Caco-2 (cell line): Measurements from ENCODE around the gene DDX42. TPM values are rescaled to one million over a fixed set of nuclear protein-coding genes. Genes with fewer than 3 reads are reported as not detected.
A peak's percentile ranks its signal among the peaks of the same experiment; 100 is the strongest.
"Not testable (repeated sequence)": the region's sequence is repeated elsewhere in the genome, so short reads cannot be mapped to it uniquely, and the experiment has no call there.

Source experiments
- BruUV-seq: library from RNA; stranded (reverse); fragments of 400-500 nt; replicated peaks from 2 replicates; lab custom pipeline; 2021; lab: Mats Ljungman, UMichigan
- CTCF ChIA-PET: fragments of 300-600 bp; sonication (Branson Sonifier 250); formaldehyde crosslinking; loops from one replicate; lab custom pipeline; 2022; ENCODE audit warnings: antibody characterized with exemption; lab: Charles Lee
- POLR2A ChIA-PET: fragments of 300-600 bp; sonication (Branson Sonifier 250); formaldehyde crosslinking; loops from one replicate; lab custom pipeline; 2022; ENCODE audit warnings: antibody characterized with exemption; lab: Charles Lee
- DNase-seq, 2 experiments: peaks; one replicate each; pipeline versions ENCODE4 v3.0.0 to v3.0.0-alpha.2; 2020 to 2022
- H3K27me3 ChIP-seq: replicated peaks from 2 replicates; pipeline ENCODE4 v1.6.0; 2011; ENCODE audit warnings: low read length; ENCODE audit not compliant: control insufficient read depth, insufficient read depth
- H3K36me3 ChIP-seq: 2 replicates; pipeline ENCODE4 v1.5.1; 2011; ENCODE audit warnings: low read length; ENCODE audit not compliant: control insufficient read depth, insufficient read depth
- H3K4me1 ChIP-seq: fragments of 250-450 bp; sonication (Bioruptor Pico); 2 replicates; pipeline ENCODE4 v1.5.1; 2020; ENCODE audit warnings: mild to moderate bottlenecking
- H3K4me3 ChIP-seq: 2 replicates; pipeline ENCODE4 v1.5.1; 2011; ENCODE audit warnings: low read depth, mild to moderate bottlenecking, control low read depth, low read length
- H3K9me3 ChIP-seq: fragments of 250-450 bp; sonication (Bioruptor Pico); 2 replicates; pipeline ENCODE4 v1.5.1; 2020; ENCODE audit warnings: mild to moderate bottlenecking, moderate library complexity
- H3K27ac Mint-ChIP-seq: one replicate; pipeline ENCODE4 v1.8.0; 2022; ENCODE audit warnings: mixed read lengths; ENCODE audit not compliant: unreplicated experiment
- H3K27me3 Mint-ChIP-seq: one replicate; pipeline ENCODE4 v1.8.0; 2022; ENCODE audit warnings: mixed read lengths; ENCODE audit not compliant: insufficient read depth, unreplicated experiment
- H3K36me3 Mint-ChIP-seq: one replicate; pipeline ENCODE4 v1.8.0; 2022; ENCODE audit warnings: mild to moderate bottlenecking, mixed read lengths; ENCODE audit not compliant: insufficient read depth, unreplicated experiment
- H3K4me1 Mint-ChIP-seq: one replicate; pipeline ENCODE4 v1.8.0; 2022; ENCODE audit warnings: low read depth, mixed read lengths; ENCODE audit not compliant: unreplicated experiment
- H3K4me3 Mint-ChIP-seq: one replicate; pipeline ENCODE4 v1.8.0; 2022; ENCODE audit warnings: mild to moderate bottlenecking, moderate library complexity, mixed read lengths; ENCODE audit not compliant: unreplicated experiment
- H3K9me3 Mint-ChIP-seq: one replicate; pipeline ENCODE4 v1.8.0; 2022; ENCODE audit warnings: mixed read lengths; ENCODE audit not compliant: unreplicated experiment
- CTCF ChIP-seq, 2 experiments: fragments of 200-600 bp in 1 of 2; IDR thresholded peaks; 1 replicate in 1 of 2; 2 replicates in 1 of 2; pipeline versions ENCODE4 v1.5.1 to v1.8.0; 2011 to 2022; ENCODE audit warnings: antibody characterized with exemption in 1 of 2, control low read depth in 1 of 2, inconsistent platforms in 1 of 2, low read depth in 1 of 2, low read length in 1 of 2, mild to moderate bottlenecking in 1 of 2, moderate library complexity in 1 of 2; ENCODE audit not compliant: insufficient read depth in 1 of 2, severe bottlenecking in 1 of 2, unreplicated experiment in 1 of 2
- intact Hi-C: fragments of 100-400 bp; cut with micrococcal nuclease; formaldehyde crosslinking; loops from one replicate; pipeline ENCODE4 v1.10.0; 2022; ENCODE audit not compliant: unreplicated experiment
- total RNA-seq: library from RNA; stranded (reverse); gene quantifications from 2 replicates; pipeline ENCODE4 v1.2.3, GENCODE V29; 2022

DDX42 gene
- total RNA-seq, 1 experiment from 2014 or later: 183 TPM

- BruUV-seq, H3K9me3 Mint-ChIP-seq, POLR2A ChIA-PET, H3K36me3 ChIP-seq, H3K27me3 Mint-ChIP-seq, H3K4me3 Mint-ChIP-seq, H3K9me3 ChIP-seq, H3K27ac Mint-ChIP-seq, H3K4me1 ChIP-seq, H3K27me3 ChIP-seq, H3K4me1 Mint-ChIP-seq, H3K4me3 ChIP-seq, intact Hi-C loops: not testable (repeated sequence)
- H3K36me3 Mint-ChIP-seq: peaks cover 26% of the 10 kb centered on the region
- CTCF ChIA-PET: interaction anchor here (0.6 to 1.1 kb wide), 3 partner anchors 10 to 18 kb away, joined by 3 to 11 read pairs (median 3); partner anchors contain the start of gene GH2
- peak in 1 of 2 experiments; percentile 47 for DNase-seq
- peak in 1 of 2 experiments; percentile 23 for TF ChIP-seq CTCF (IDR thresholded peaks at IDR 0.05; ENCODE audit: insufficient read depth in 1 of 2, low read depth in 1 of 2, low read length in 1 of 2, severe bottlenecking in 1 of 2, unreplicated experiment in 1 of 2)
These were observed 92.7 kb downstream of the DDX42 start for GRCh38 chr17:63866625-63867024.

Other genes with a start within 250 kb of the DDX42 start
- gene DCAF7, start 223.7 kb upstream of the DDX42 start, total RNA-seq: 91.2 and 94.5 TPM in 2 replicates
- gene TACO1, start 173.3 kb upstream of the DDX42 start, total RNA-seq: 27.9 and 29.1 TPM in 2 replicates
- gene MAP3K3, start 151.8 kb upstream of the DDX42 start, total RNA-seq: 15.3 and 16.2 TPM in 2 replicates
- gene LIMD2, start 74.0 kb upstream of the DDX42 start, total RNA-seq: 4.1 and 5.1 TPM in 2 replicates
- 23.4 and 24.7 TPM in 2 replicates for gene STRADA, start 32.4 kb upstream of the DDX42 start, total RNA-seq
- gene CCDC47, start 573 bp upstream of the DDX42 start, total RNA-seq: 125 and 129 TPM in 2 replicates
- 197 TPM in 2 replicates for gene PSMC5, start 53.3 kb downstream of the DDX42 start, total RNA-seq
- 75.9 and 76.3 TPM in 2 replicates for gene FTSJ3, start 53.5 kb downstream of the DDX42 start, total RNA-seq
- 134 TPM in 2 replicates for gene SMARCD2, start 68.5 kb downstream of the DDX42 start, total RNA-seq
- not detected in 2 replicates for gene CSH2, start 99.5 kb downstream of the DDX42 start, total RNA-seq
- gene GH2, start 107.8 kb downstream of the DDX42 start, total RNA-seq: not detected in 2 replicates
- not detected in 2 replicates for gene CSH1, start 122.4 kb downstream of the DDX42 start, total RNA-seq
- gene CSHL1, start 137.1 kb downstream of the DDX42 start, total RNA-seq: not detected in 2 replicates
- not detected in 2 replicates for gene GH1, start 144.7 kb downstream of the DDX42 start, total RNA-seq
- gene CD79B, start 158.2 kb downstream of the DDX42 start, total RNA-seq: not detected in 2 replicates
- gene SCN4A, start 198.7 kb downstream of the DDX42 start, total RNA-seq: not detected in 2 replicates
- gene PRR29, start 224.2 kb downstream of the DDX42 start, total RNA-seq: not detected in 2 replicates
- 1.9 and 2.0 TPM in 2 replicates for gene ICAM2, start 246.5 kb downstream of the DDX42 start, total RNA-seq